CD8-positive, alpha-beta memory T cell (primary cell): Measurements from ENCODE around the gene CHST8. TPM values are rescaled to one million over a fixed set of nuclear protein-coding genes. Genes with fewer than 3 reads are reported as not detected.

Experiments used
- CTCF ChIA-PET: fragments of 350-600 bp; sonication (Branson Sonifier 250); formaldehyde crosslinking; loops from one replicate; lab custom pipeline; 2021; ENCODE audit warnings: antibody characterized with exemption; lab: Charles Lee
- POLR2A ChIA-PET: fragments of 350-600 bp; sonication (Branson Sonifier 250); formaldehyde crosslinking; loops from one replicate; lab custom pipeline; 2021; ENCODE audit warnings: antibody characterized with exemption; lab: Charles Lee
- DNase-seq, 5 donors: peaks; one replicate each; pipeline versions ENCODE4 v3.0.0 to v3.0.0-alpha.2; 2020 to 2022; ENCODE audit warnings: mixed read lengths in 1 of 5
- H3K27ac ChIP-seq: one replicate; pipeline ENCODE4 v1.7.0; 2013; ENCODE audit warnings: low read depth, mild to moderate bottlenecking, low read length, moderate library complexity
- H3K27me3 ChIP-seq: 2 replicates; pipeline ENCODE4 v1.7.0; 2013; ENCODE audit warnings: low read length, mild to moderate bottlenecking; ENCODE audit not compliant: insufficient read depth, poor library complexity, severe bottlenecking
- H3K36me3 ChIP-seq: 2 replicates; pipeline ENCODE4 v1.7.0; 2013; ENCODE audit warnings: mild to moderate bottlenecking, low read length, moderate library complexity; ENCODE audit not compliant: insufficient read depth
- H3K4me1 ChIP-seq: 2 replicates; pipeline ENCODE4 v1.7.0; 2013; ENCODE audit warnings: mild to moderate bottlenecking, low read length, moderate library complexity; ENCODE audit not compliant: insufficient read depth
- H3K4me3 ChIP-seq: 2 replicates; pipeline ENCODE4 v1.7.0; 2013; ENCODE audit warnings: mild to moderate bottlenecking, low read length
- H3K9me3 ChIP-seq: 2 replicates; pipeline ENCODE4 v1.7.0; 2013; ENCODE audit warnings: mild to moderate bottlenecking, low read length
- H3K27ac Mint-ChIP-seq, 8 donors: one replicate each; pipeline ENCODE4 v1.8.0; 2020 to 2021; ENCODE audit warnings: mixed read lengths in 8 of 8, mild to moderate bottlenecking in 6 of 8, inconsistent platforms in 3 of 8, moderate library complexity in 3 of 8
- H3K27me3 Mint-ChIP-seq, 2 donors: one replicate each; pipeline ENCODE4 v1.8.0; 2020 to 2021; ENCODE audit warnings: mixed read lengths in 2 of 2, mild to moderate bottlenecking in 1 of 2, moderate library complexity in 1 of 2
- H3K36me3 Mint-ChIP-seq, 3 donors: one replicate each; pipeline ENCODE4 v1.8.0; 2020 to 2021; ENCODE audit warnings: mixed read lengths in 3 of 3, inconsistent platforms in 1 of 3, mild to moderate bottlenecking in 1 of 3
- H3K4me1 Mint-ChIP-seq, 3 donors: one replicate each; pipeline ENCODE4 v1.8.0; 2020 to 2021; ENCODE audit warnings: mixed read lengths in 3 of 3, inconsistent platforms in 1 of 3, mild to moderate bottlenecking in 1 of 3
- H3K4me3 Mint-ChIP-seq, 7 donors: one replicate each; pipeline ENCODE4 v1.8.0; 2020 to 2021; ENCODE audit warnings: mixed read lengths in 7 of 7, mild to moderate bottlenecking in 6 of 7, moderate library complexity in 4 of 7, inconsistent platforms in 2 of 7
- H3K9me3 Mint-ChIP-seq, 5 donors: one replicate each; pipeline ENCODE4 v1.8.0; 2020 to 2022; ENCODE audit warnings: mixed read lengths in 5 of 5, mild to moderate bottlenecking in 3 of 5, moderate library complexity in 2 of 5, inconsistent platforms in 1 of 5
- polyA plus RNA-seq: library from polyadenylated mRNA; unstranded; fragments of 300-500 nt; fragmentation: Illumina TruSeq; gene quantifications from one replicate; pipeline ENCODE4 v1.2.3, GENCODE V29; 2021
- total RNA-seq, 2 experiments: library from RNA; stranded (reverse); gene quantifications; one replicate each; pipeline ENCODE4 v1.2.3, GENCODE V29; 2021

Gene CHST8
- total and polyA plus RNA-seq, 3 experiments from 2014 or later, result not detected

DNA sequence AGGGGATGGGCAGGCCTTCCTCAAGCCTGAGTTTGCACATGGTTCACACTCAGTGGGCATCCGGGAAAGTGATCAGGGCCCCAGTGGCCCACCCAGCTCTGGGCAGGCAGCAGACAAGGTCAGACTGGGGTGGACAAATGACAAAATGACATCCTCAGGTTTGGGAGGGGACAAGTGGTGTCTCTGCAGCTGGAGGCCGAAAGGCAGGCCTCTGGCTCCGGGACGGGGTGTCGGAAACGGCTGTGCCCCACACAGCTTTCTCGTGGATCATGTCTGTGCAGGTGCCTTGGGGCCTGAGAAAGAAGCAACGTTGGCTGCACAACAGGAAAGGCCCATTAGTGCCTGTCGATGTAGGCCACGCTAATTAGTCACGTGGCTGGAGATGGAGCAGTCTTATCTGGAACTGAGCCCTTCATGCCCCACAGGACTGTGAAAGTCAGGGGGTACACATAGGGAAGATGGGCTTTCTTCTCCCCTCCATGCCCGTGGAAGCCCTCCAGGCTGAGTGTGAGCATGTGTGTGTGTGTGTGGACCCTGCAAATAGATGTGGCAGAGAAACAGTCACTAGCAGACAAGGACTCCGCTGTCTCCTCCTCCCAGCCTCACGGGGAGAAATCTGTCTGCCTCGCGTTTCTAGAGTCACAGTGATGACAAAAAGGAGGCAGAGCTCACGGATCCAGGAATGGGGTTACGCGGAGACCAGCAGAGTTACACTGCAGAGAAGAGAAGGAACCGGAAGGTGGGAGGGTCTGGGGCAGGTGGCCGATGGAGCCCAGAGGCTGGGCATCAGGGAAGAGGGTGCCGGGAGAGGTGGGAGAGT, 44.2 kb downstream of the CHST8 start:
- Histone ChIP-seq H3K4me3 (no peak overlapping the region), H3K9me3 (no peaks in the 10 kb centered on the region), H3K4me1 (no peaks in the 10 kb centered on the region), H3K27ac (no peak overlapping the region), H3K36me3 (no peaks in the 10 kb centered on the region), H3K27me3 (no peaks in the 10 kb centered on the region)
- no peaks in the 10 kb centered on the region for H3K36me3 Mint-ChIP-seq
- peaks cover 8 to 21% of the 10 kb centered on the region in 2 donors for H3K27me3 Mint-ChIP-seq
- H3K9me3 Mint-ChIP-seq, result peaks cover 0 to 4% (median 0%) of the 10 kb centered on the region in 5 donors
- no peak for DNase-seq
- no peak overlapping the region for H3K4me3 Mint-ChIP-seq
- CTCF ChIA-PET, result no interaction called here
- H3K4me1 Mint-ChIP-seq, result no peaks in the 10 kb centered on the region
- POLR2A ChIA-PET, result no interaction called here
- no peak overlapping the region for H3K27ac Mint-ChIP-seq

- no peak overlapping the region for H3K4me3 ChIP-seq
- POLR2A ChIA-PET, result no interaction called here
- H3K4me1 ChIP-seq, result no peaks in the 10 kb centered on the region
- H3K9me3 ChIP-seq, result no peaks in the 10 kb centered on the region
- Mint-ChIP-seq H3K27me3 (peaks cover 8 to 20% of the 10 kb centered on the region in 2 donors), H3K9me3 (peaks cover 0 to 4% (median 0%) of the 10 kb centered on the region in 5 donors), H3K4me3 (no peak overlapping the region), H3K27ac (no peak overlapping the region), H3K36me3 (no peaks in the 10 kb centered on the region), H3K4me1 (no peaks in the 10 kb centered on the region)
- H3K36me3 ChIP-seq, result no peaks in the 10 kb centered on the region
- DNase-seq, result no peak
- no peaks in the 10 kb centered on the region for H3K27me3 ChIP-seq
- CTCF ChIA-PET, result no interaction called here
- H3K27ac ChIP-seq, result no peak overlapping the region
Observed at GRCh38 chr19:33667141-33667650, 45.4 kb downstream of the CHST8 start.

- H3K9me3 Mint-ChIP-seq, result peaks cover 0 to 4% (median 0%) of the 10 kb centered on the region in 5 donors
- peak overlapping the region in 1 of 8 donors; percentile 36 for H3K27ac Mint-ChIP-seq
- CTCF ChIA-PET, result no interaction called here
- no peaks in the 10 kb centered on the region for H3K36me3 Mint-ChIP-seq
- no peak overlapping the region for H3K4me3 ChIP-seq
- no peaks in the 10 kb centered on the region for H3K27me3 ChIP-seq
- H3K36me3 ChIP-seq, result no peaks in the 10 kb centered on the region
- H3K4me1 Mint-ChIP-seq, result no peaks in the 10 kb centered on the region
- no peak overlapping the region for H3K27ac ChIP-seq
- POLR2A ChIA-PET, result no interaction called here
- no peaks in the 10 kb centered on the region for H3K9me3 ChIP-seq
- H3K4me1 ChIP-seq, result no peaks in the 10 kb centered on the region
- peaks cover 11 to 18% of the 10 kb centered on the region in 2 donors for H3K27me3 Mint-ChIP-seq
- no peak for DNase-seq
- no peak overlapping the region for H3K4me3 Mint-ChIP-seq
Observed at GRCh38 chr19:33667881-33668280, 46.1 kb downstream of the CHST8 start.

DNA sequence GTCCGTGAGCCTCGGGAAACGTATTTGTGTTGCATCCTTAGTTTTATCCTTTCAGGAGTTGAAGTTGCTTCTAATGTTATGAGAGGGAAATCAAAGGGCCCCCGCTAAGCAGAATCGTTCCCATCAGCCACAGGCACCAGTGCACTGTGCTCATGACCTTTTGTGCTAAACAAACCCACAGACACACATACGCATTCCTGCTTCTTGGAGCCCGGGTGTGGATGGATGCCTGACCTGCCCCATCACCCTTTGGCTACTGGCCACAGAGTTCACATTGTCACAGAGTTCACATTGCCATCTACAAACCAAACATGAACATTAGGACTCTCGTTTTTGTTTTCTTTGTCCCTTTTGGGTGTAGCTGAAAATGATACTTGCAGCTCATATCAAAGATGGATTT, 47.2 kb downstream of the CHST8 start:
- Mint-ChIP-seq H3K4me1 (no peaks in the 10 kb centered on the region), H3K27ac (no peak overlapping the region), H3K36me3 (no peaks in the 10 kb centered on the region), H3K9me3 (peaks cover 0 to 4% (median 0%) of the 10 kb centered on the region in 5 donors), H3K27me3 (peaks cover 11 to 17% of the 10 kb centered on the region in 2 donors), H3K4me3 (no peak overlapping the region)
- no peaks in the 10 kb centered on the region for H3K9me3 ChIP-seq
- H3K36me3 ChIP-seq, result no peaks in the 10 kb centered on the region
- ChIA-PET POLR2A (no interaction called here), CTCF (no interaction called here)
- H3K4me1 ChIP-seq, result no peaks in the 10 kb centered on the region
- H3K27me3 ChIP-seq, result no peaks in the 10 kb centered on the region
- H3K27ac ChIP-seq, result no peak overlapping the region
- no peak overlapping the region for H3K4me3 ChIP-seq
- no peak for DNase-seq

- CTCF ChIA-PET, result no interaction called here
- no peaks in the 10 kb centered on the region for H3K9me3 ChIP-seq
- no peak overlapping the region for H3K4me3 Mint-ChIP-seq
- H3K4me3 ChIP-seq, result no peak overlapping the region
- H3K27ac Mint-ChIP-seq, result no peak overlapping the region
- H3K27me3 ChIP-seq, result no peaks in the 10 kb centered on the region
- no peaks in the 10 kb centered on the region for H3K4me1 ChIP-seq
- H3K4me1 Mint-ChIP-seq, result no peaks in the 10 kb centered on the region
- H3K27ac ChIP-seq, result no peak overlapping the region
- no peaks in the 10 kb centered on the region for H3K36me3 Mint-ChIP-seq
- H3K9me3 Mint-ChIP-seq, result peaks cover 0 to 4% (median 0%) of the 10 kb centered on the region in 5 donors
- no peak for DNase-seq
- H3K27me3 Mint-ChIP-seq, result peaks cover 11 to 19% of the 10 kb centered on the region in 2 donors
- POLR2A ChIA-PET, result no interaction called here
- no peaks in the 10 kb centered on the region for H3K36me3 ChIP-seq
Observed at GRCh38 chr19:33669376-33669775, 47.6 kb downstream of the CHST8 start.

GRCh38 chr19:33670398-33670797, 48.6 kb downstream of the CHST8 start:
- no peaks in the 10 kb centered on the region for H3K4me1 ChIP-seq
- ChIA-PET CTCF (no interaction called here), POLR2A (no interaction called here)
- H3K4me1 Mint-ChIP-seq, result no peaks in the 10 kb centered on the region
- no peak overlapping the region for H3K27ac ChIP-seq
- H3K4me3 Mint-ChIP-seq, result no peak overlapping the region
- peaks cover 0 to 4% (median 0%) of the 10 kb centered on the region in 5 donors for H3K9me3 Mint-ChIP-seq
- no peaks in the 10 kb centered on the region for H3K9me3 ChIP-seq
- H3K36me3 Mint-ChIP-seq, result no peaks in the 10 kb centered on the region
- no peak for DNase-seq
- no peak overlapping the region for H3K4me3 ChIP-seq
- H3K27ac Mint-ChIP-seq, result no peak overlapping the region
- peaks cover 10% of the 10 kb centered on the region in 2 donors for H3K27me3 Mint-ChIP-seq
- no peaks in the 10 kb centered on the region for H3K27me3 ChIP-seq
- H3K36me3 ChIP-seq, result no peaks in the 10 kb centered on the region

- ChIA-PET CTCF (no interaction called here), POLR2A (no interaction called here)
- H3K27ac Mint-ChIP-seq, result no peak overlapping the region
- H3K4me1 Mint-ChIP-seq, result no peaks in the 10 kb centered on the region
- H3K9me3 Mint-ChIP-seq, result peaks cover 0 to 4% (median 0%) of the 10 kb centered on the region in 5 donors
- Histone ChIP-seq H3K27me3 (no peaks in the 10 kb centered on the region), H3K36me3 (no peaks in the 10 kb centered on the region), H3K4me1 (no peaks in the 10 kb centered on the region), H3K9me3 (no peaks in the 10 kb centered on the region), H3K27ac (no peak overlapping the region), H3K4me3 (no peak overlapping the region)
- H3K36me3 Mint-ChIP-seq, result no peaks in the 10 kb centered on the region
- H3K4me3 Mint-ChIP-seq, result no peak overlapping the region
- no peak for DNase-seq
- peaks cover 3 to 10% of the 10 kb centered on the region in 2 donors for H3K27me3 Mint-ChIP-seq
Observed at GRCh38 chr19:33671211-33671610, 49.5 kb downstream of the CHST8 start.

- no peak overlapping the region for H3K27ac Mint-ChIP-seq
- DNase-seq, result no peak
- H3K4me3 Mint-ChIP-seq, result no peak overlapping the region
- ChIA-PET POLR2A (no interaction called here), CTCF (no interaction called here)
- H3K27ac ChIP-seq, result no peak overlapping the region
- H3K4me1 Mint-ChIP-seq, result no peaks in the 10 kb centered on the region
- no peaks in the 10 kb centered on the region for H3K36me3 Mint-ChIP-seq
- peaks cover 0 to under 1% (median 0%) of the 10 kb centered on the region in 5 donors for H3K9me3 Mint-ChIP-seq
- no peaks in the 10 kb centered on the region for H3K4me1 ChIP-seq
- no peaks in the 10 kb centered on the region for H3K9me3 ChIP-seq
- no peaks in the 10 kb centered on the region for H3K36me3 ChIP-seq
- no peak overlapping the region for H3K4me3 ChIP-seq
- H3K27me3 ChIP-seq, result no peaks in the 10 kb centered on the region
- H3K27me3 Mint-ChIP-seq, result peaks cover 7 to 18% of the 10 kb centered on the region in 2 donors
Observed at GRCh38 chr19:33673258-33673875, 51.6 kb downstream of the CHST8 start.
